Islet precursor cell (in vitro differentiated cells): Measurements from ENCODE around the gene ARFGAP1.
"Not testable (repeated sequence)": the region's sequence is repeated elsewhere in the genome, so short reads cannot be mapped to it uniquely, and the experiment has no call there.

Experiments
- DNase-seq: peaks from one replicate; pipeline ENCODE4 v3.0.0-alpha.2; 2018

The ARFGAP1 gene

GRCh38 chr20:63293456-63293855, 20.8 kb downstream of the ARFGAP1 start:
- no peak for DNase-seq

- no peak for DNase-seq
Measured at GRCh38 chr20:63293871-63294535, 21.4 kb downstream of the ARFGAP1 start.

GRCh38 chr20:63294536-63294900, 21.9 kb downstream of the ARFGAP1 start:
- DNase-seq, result no peak

GRCh38 chr20:63295018-63295417, 22.4 kb downstream of the ARFGAP1 start:
- DNase-seq, result no peak

- DNase-seq, result no peak
Measured at GRCh38 chr20:63295422-63295821, 22.8 kb downstream of the ARFGAP1 start.

- DNase-seq, result no peak
Measured at GRCh38 chr20:63295846-63296245, 23.2 kb downstream of the ARFGAP1 start.

- DNase-seq, result no peak
Measured at GRCh38 chr20:63296531-63297299, 24.1 kb downstream of the ARFGAP1 start.

- no peak for DNase-seq
Measured at GRCh38 chr20:63297371-63297781, 24.8 kb downstream of the ARFGAP1 start.

GRCh38 chr20:63297796-63298572, 25.4 kb downstream of the ARFGAP1 start:
- DNase-seq, result no peak

- DNase-seq, result no peak
Measured at GRCh38 chr20:63298731-63299312, 26.2 kb downstream of the ARFGAP1 start.

GRCh38 chr20:63301671-63302070, 29.1 kb downstream of the ARFGAP1 start:
- no peak for DNase-seq

- no peak for DNase-seq
Measured at GRCh38 chr20:63303095-63303666, 30.6 kb downstream of the ARFGAP1 start.

- no peak for DNase-seq
Measured at GRCh38 chr20:63305393-63305792, 32.8 kb downstream of the ARFGAP1 start.

- DNase-seq, result not testable (repeated sequence)
Measured at GRCh38 chr20:63305933-63306672, 33.5 kb downstream of the ARFGAP1 start.

- no peak for DNase-seq
Measured at GRCh38 chr20:63306673-63307537, 34.3 kb downstream of the ARFGAP1 start.

- no peak for DNase-seq
Measured at GRCh38 chr20:63307538-63308217, 35.1 kb downstream of the ARFGAP1 start.

- DNase-seq, result no peak
Measured at GRCh38 chr20:63308218-63308911, 35.8 kb downstream of the ARFGAP1 start.

GRCh38 chr20:63309261-63310071, 36.9 kb downstream of the ARFGAP1 start:
- DNase-seq, result no peak
